Suprapubic skin (tissue), 3 donors: ENCODE results near the gene MLLT10.

ENCODE experiments used
- POLR2AphosphoS5 ChIP-seq, 3 donors: sonication (generic); formaldehyde crosslinking; IDR thresholded peaks; one replicate each; pipeline ENCODE4 v1.6.1; 2017; ENCODE audit warnings: antibody characterized with exemption in 3 of 3
- TF ChIP-seq, protein P1 (sequence below), 2 donors: fragments of 200-600 bp in 1 of 2; fragments of 450-650 bp in 1 of 2; sonication (generic) in 1 of 2; IDR thresholded peaks; one replicate each; pipeline ENCODE4 v1.5.1; 2016 to 2019; ENCODE audit warnings: antibody characterized with exemption in 2 of 2, mild to moderate bottlenecking in 1 of 2, moderate library complexity in 1 of 2

DNA sequence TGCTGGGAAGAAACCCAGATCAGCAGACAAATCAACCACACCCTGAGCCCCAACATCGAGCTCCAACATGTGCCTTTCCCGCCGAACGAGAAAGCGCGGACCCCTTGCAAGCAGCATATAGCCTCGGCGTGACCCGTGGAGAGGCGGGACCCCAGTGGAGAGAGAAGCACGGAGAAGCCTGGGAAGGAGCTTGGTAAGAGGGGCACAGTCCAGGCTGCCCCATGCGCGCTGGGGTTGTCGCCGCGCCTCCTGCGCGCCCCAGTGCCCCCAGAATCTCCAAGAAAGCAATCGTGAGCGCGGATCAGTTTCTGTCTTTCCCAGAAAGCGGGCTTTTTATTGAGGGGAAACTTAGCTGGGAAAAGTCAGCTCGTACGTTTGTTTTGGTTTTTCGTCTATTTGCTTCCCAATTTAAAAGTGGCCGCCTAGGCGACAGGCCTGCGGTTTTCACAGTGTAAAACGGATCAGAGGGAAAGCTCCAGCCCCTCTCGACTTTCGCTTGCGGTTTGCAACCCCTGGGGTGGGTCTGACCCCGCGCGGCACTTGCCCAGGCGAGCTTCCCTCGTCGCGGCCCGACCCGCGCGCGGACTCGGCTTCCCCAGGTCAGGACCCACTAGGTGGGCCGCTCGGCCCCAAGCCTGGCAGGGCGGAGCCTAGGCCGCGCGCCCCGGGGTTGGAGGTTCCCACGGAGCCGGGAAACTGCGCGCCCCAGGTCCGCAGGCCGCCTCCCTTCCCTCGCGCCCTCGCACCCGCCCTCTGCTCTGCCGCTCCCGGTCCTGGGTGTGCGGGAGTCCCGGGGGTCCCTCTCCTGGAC is 39.6 kb upstream of the MLLT10 start:
- TF ChIP-seq POLR2AphosphoS5 (IDR thresholded peaks at IDR 0.05), result no peak
- TF ChIP-seq, protein P1, sequence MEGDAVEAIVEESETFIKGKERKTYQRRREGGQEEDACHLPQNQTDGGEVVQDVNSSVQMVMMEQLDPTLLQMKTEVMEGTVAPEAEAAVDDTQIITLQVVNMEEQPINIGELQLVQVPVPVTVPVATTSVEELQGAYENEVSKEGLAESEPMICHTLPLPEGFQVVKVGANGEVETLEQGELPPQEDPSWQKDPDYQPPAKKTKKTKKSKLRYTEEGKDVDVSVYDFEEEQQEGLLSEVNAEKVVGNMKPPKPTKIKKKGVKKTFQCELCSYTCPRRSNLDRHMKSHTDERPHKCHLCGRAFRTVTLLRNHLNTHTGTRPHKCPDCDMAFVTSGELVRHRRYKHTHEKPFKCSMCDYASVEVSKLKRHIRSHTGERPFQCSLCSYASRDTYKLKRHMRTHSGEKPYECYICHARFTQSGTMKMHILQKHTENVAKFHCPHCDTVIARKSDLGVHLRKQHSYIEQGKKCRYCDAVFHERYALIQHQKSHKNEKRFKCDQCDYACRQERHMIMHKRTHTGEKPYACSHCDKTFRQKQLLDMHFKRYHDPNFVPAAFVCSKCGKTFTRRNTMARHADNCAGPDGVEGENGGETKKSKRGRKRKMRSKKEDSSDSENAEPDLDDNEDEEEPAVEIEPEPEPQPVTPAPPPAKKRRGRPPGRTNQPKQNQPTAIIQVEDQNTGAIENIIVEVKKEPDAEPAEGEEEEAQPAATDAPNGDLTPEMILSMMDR (IDR thresholded peaks at IDR 0.05), result no peak
